CD4-positive, alpha-beta T cell (primary cell): ENCODE results near the gene PEAR1. TPM values are rescaled to one million over a fixed set of nuclear protein-coding genes. Genes with fewer than 3 reads are reported as not detected.

Experiments used
- ATAC-seq: fragments of 200-7000 bp; cut with Tn5 transposase; one replicate; pipeline ENCODE4 v1.10.0; 2022; ENCODE audit warnings: mild to moderate bottlenecking; ENCODE audit not compliant: poor library complexity
- CTCF ChIA-PET: fragments of 350-600 bp; sonication (Branson Sonifier 250); formaldehyde crosslinking; loops from one replicate; lab custom pipeline; 2021; ENCODE audit warnings: antibody characterized with exemption, inconsistent platforms; lab: Charles Lee
- POLR2A ChIA-PET: fragments of 350-600 bp; sonication (Branson Sonifier 250); formaldehyde crosslinking; loops from one replicate; lab custom pipeline; 2021; ENCODE audit warnings: antibody characterized with exemption, inconsistent platforms; lab: Charles Lee
- DNase-seq, 14 experiments: peaks; one replicate each; pipeline ENCODE4 v3.0.0-alpha.2; 2013 to 2020; ENCODE audit warnings: mixed read lengths in 2 of 14
- H3K27ac ChIP-seq, 2 donors: one replicate each; pipeline versions ENCODE4 v1.5.1 to v1.7.0; 2013; ENCODE audit warnings: low read length in 2 of 2, low read depth in 1 of 2, mild to moderate bottlenecking in 1 of 2
- H3K27me3 ChIP-seq, 2 experiments: 1 replicate in 1 of 2; 2 replicates in 1 of 2; pipeline versions ENCODE4 v1.6.1 to v1.7.0; 2013; ENCODE audit warnings: low read length in 2 of 2, control low read depth in 1 of 2, mild to moderate bottlenecking in 1 of 2, moderate library complexity in 1 of 2; ENCODE audit not compliant: insufficient read depth in 2 of 2, control insufficient read depth in 1 of 2
- H3K36me3 ChIP-seq: one replicate; pipeline ENCODE4 v1.6.1; 2013; ENCODE audit warnings: low read length, control low read depth; ENCODE audit not compliant: insufficient read depth
- H3K4me1 ChIP-seq: one replicate; pipeline ENCODE4 v1.6.1; 2013; ENCODE audit warnings: low read length, control low read depth; ENCODE audit not compliant: insufficient read depth
- H3K4me3 ChIP-seq: one replicate; pipeline ENCODE4 v1.5.1; 2013; ENCODE audit warnings: mild to moderate bottlenecking, low read length, moderate library complexity
- H3K9me3 ChIP-seq, 2 experiments: 1 replicate in 1 of 2; 2 replicates in 1 of 2; pipeline versions ENCODE4 v1.6.1 to v1.7.0; 2013; ENCODE audit warnings: low read length in 2 of 2, mild to moderate bottlenecking in 2 of 2, control low read depth in 1 of 2, moderate library complexity in 1 of 2; ENCODE audit not compliant: control insufficient read depth in 1 of 2, insufficient read depth in 1 of 2
- H3K27ac Mint-ChIP-seq: one replicate; pipeline ENCODE4 v1.8.0; 2020; ENCODE audit warnings: mixed read lengths
- H3K27me3 Mint-ChIP-seq: one replicate; pipeline ENCODE4 v1.8.0; 2021; ENCODE audit warnings: mixed read lengths
- H3K36me3 Mint-ChIP-seq: one replicate; pipeline ENCODE4 v1.8.0; 2021; ENCODE audit warnings: low read depth, mixed read lengths
- H3K4me1 Mint-ChIP-seq: one replicate; pipeline ENCODE4 v1.8.0; 2021; ENCODE audit warnings: low read depth, mixed read lengths
- H3K4me3 Mint-ChIP-seq: one replicate; pipeline ENCODE4 v1.8.0; 2020; ENCODE audit warnings: mild to moderate bottlenecking, mixed read lengths
- H3K9me3 Mint-ChIP-seq: one replicate; pipeline ENCODE4 v1.8.0; 2020; ENCODE audit warnings: mixed read lengths
- CTCF ChIP-seq: fragments of 200-600 bp; IDR thresholded peaks from one replicate; pipeline ENCODE4 v1.8.0; 2022; ENCODE audit warnings: antibody characterized with exemption, mild to moderate bottlenecking
- intact Hi-C, 2 experiments: fragments of 100-400 bp; cut with DNase I in 1 of 2; cut with micrococcal nuclease in 1 of 2; formaldehyde crosslinking; loops; one replicate each; pipeline versions ENCODE4 v1.15.1 to v1.9.0; 2023 to 2025; cut with DNase I, micrococcal nuclease
- total RNA-seq, 174 experiments: library from RNA in 2 of 174; stranded (reverse) in 2 of 174; gene quantifications; one replicate each; pipeline ENCODE4 v1.2.3 and lab custom pipeline; 2021 to 2026

The PEAR1 gene
- total RNA-seq, 2 experiments from 2014 or later = 0.20 to 0.41 TPM

GRCh38 chr1:156868341-156868740 lies 25.2 kb upstream of the PEAR1 start:
- H3K4me3 Mint-ChIP-seq = no peak overlapping the region
- intact Hi-C loops = loop anchor here in 1 of 2 experiments (10.0 kb wide), 1 partner anchor 144 kb away; the partner anchor contains the start of genes ISG20L2 and METTL25B
- H3K27me3 Mint-ChIP-seq = peaks cover 27% of the 10 kb centered on the region
- peaks cover 13% of the 10 kb centered on the region for H3K4me1 Mint-ChIP-seq
- POLR2A ChIA-PET = no interaction called here
- Histone ChIP-seq H3K27ac (no peak overlapping the region), H3K9me3 (peaks cover 0 to 4% of the 10 kb centered on the region in 2 experiments), H3K27me3 (peaks cover 14 to 15% of the 10 kb centered on the region in 2 experiments), H3K36me3 (no peaks in the 10 kb centered on the region), H3K4me1 (peaks cover 10% of the 10 kb centered on the region), H3K4me3 (no peak overlapping the region)
- DNase-seq = no peak
- no peaks in the 10 kb centered on the region for H3K36me3 Mint-ChIP-seq
- H3K27ac Mint-ChIP-seq = no peak overlapping the region
- no peak for ATAC-seq
- no peaks in the 10 kb centered on the region for H3K9me3 Mint-ChIP-seq
- no peak for TF ChIP-seq CTCF
- CTCF ChIA-PET = no interaction called here

GRCh38 chr1:156869455-156869854 lies 24.1 kb upstream of the PEAR1 start:
- H3K4me3 ChIP-seq = no peak overlapping the region
- peaks cover 6 to 9% of the 10 kb centered on the region in 2 experiments for H3K27me3 ChIP-seq
- Mint-ChIP-seq H3K4me1 (peaks cover 4% of the 10 kb centered on the region), H3K4me3 (no peak overlapping the region), H3K27ac (no peak overlapping the region), H3K36me3 (no peaks in the 10 kb centered on the region), H3K9me3 (no peaks in the 10 kb centered on the region), H3K27me3 (peaks cover 16% of the 10 kb centered on the region)
- CTCF ChIA-PET = no interaction called here
- H3K36me3 ChIP-seq = no peaks in the 10 kb centered on the region
- intact Hi-C loops = loop anchor here in 1 of 2 experiments (10.0 kb wide), 1 partner anchor 145 kb away; the partner anchor contains the start of genes ISG20L2 and METTL25B
- H3K27ac ChIP-seq = no peak overlapping the region
- DNase-seq (no peak), ATAC-seq (no peak)
- no peaks in the 10 kb centered on the region for H3K9me3 ChIP-seq
- no peak for TF ChIP-seq CTCF
- H3K4me1 ChIP-seq = peaks cover 10% of the 10 kb centered on the region
- POLR2A ChIA-PET = no interaction called here

GRCh38 chr1:156873659-156874058 lies 19.9 kb upstream of the PEAR1 start:
- no peaks in the 10 kb centered on the region for H3K4me1 ChIP-seq
- TF ChIP-seq CTCF = no peak
- no peaks in the 10 kb centered on the region for H3K36me3 ChIP-seq
- intact Hi-C loops = no loop called here
- H3K27me3 ChIP-seq = peaks cover 4 to 8% of the 10 kb centered on the region in 2 experiments
- H3K27ac ChIP-seq = no peak overlapping the region
- Mint-ChIP-seq H3K4me1 (no peaks in the 10 kb centered on the region), H3K27ac (no peak overlapping the region), H3K4me3 (no peak overlapping the region), H3K9me3 (no peaks in the 10 kb centered on the region), H3K36me3 (no peaks in the 10 kb centered on the region), H3K27me3 (peaks cover 6% of the 10 kb centered on the region)
- no peak for ATAC-seq
- CTCF ChIA-PET = no interaction called here
- no peaks in the 10 kb centered on the region for H3K9me3 ChIP-seq
- H3K4me3 ChIP-seq = no peak overlapping the region
- DNase-seq = no peak
- POLR2A ChIA-PET = no interaction called here
